GM10266 (cell line): ENCODE measurements around the gene XKR7.

Source experiments
- DNase-seq: peaks from one replicate; pipeline ENCODE4 v3.0.0; 2012; ENCODE audit errors: extremely low spot score
- TF ChIP-seq, protein P1 (sequence below): IDR thresholded peaks from 2 replicates; pipeline ENCODE4 v1.5.1; 2012; ENCODE audit warnings: mild to moderate bottlenecking, low read depth; ENCODE audit not compliant: control insufficient read depth, insufficient read depth; ENCODE audit errors: missing control alignments

Gene XKR7

DNA sequence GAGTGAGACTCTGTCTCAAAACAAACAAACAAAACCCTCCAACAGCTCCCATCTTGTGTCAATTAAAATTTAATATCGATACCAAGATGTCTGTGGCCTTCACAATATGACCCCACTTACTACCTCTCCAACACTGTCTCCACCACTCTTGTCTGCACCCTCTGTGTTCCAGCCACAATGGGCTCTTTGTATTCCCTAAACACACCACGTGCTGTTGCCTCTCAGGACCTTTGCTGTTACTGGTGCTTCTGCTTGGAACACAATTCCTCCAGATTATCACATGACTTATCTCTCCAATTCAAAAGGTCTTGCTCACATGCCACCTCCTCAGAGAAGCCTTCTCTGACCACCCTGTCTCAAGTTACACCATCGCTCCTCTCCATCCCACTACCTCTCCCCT lies 78.0 kb downstream of the XKR7 start:
- no peak for DNase-seq
- TF ChIP-seq, protein P1, sequence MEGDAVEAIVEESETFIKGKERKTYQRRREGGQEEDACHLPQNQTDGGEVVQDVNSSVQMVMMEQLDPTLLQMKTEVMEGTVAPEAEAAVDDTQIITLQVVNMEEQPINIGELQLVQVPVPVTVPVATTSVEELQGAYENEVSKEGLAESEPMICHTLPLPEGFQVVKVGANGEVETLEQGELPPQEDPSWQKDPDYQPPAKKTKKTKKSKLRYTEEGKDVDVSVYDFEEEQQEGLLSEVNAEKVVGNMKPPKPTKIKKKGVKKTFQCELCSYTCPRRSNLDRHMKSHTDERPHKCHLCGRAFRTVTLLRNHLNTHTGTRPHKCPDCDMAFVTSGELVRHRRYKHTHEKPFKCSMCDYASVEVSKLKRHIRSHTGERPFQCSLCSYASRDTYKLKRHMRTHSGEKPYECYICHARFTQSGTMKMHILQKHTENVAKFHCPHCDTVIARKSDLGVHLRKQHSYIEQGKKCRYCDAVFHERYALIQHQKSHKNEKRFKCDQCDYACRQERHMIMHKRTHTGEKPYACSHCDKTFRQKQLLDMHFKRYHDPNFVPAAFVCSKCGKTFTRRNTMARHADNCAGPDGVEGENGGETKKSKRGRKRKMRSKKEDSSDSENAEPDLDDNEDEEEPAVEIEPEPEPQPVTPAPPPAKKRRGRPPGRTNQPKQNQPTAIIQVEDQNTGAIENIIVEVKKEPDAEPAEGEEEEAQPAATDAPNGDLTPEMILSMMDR, result no peak

DNA sequence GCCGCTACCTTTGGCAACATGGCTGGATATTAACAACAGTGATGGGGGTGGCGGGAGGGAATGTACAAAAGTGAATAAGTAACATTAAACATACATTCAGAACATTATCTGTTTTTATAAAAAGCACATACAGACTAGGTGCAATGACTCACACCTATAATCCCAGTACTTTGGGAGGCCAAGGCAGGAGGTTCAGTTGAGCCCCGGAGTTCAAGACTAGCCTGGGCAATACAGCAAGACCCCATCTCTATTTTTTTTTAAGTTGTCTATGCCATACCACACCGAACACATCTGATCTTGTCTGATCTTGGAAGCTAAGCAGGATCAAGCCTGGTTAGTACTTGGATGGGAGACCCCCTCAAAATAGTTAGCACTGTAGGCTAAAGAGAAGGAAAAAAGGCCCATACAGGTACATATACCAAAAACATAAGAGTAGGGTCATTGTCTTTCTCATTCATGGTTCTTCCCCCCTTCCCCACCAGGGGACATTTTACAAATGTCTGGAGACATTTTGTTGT lies 82.4 kb downstream of the XKR7 start:
- TF ChIP-seq, protein P1, result no peak
- DNase-seq, result no peak

DNA sequence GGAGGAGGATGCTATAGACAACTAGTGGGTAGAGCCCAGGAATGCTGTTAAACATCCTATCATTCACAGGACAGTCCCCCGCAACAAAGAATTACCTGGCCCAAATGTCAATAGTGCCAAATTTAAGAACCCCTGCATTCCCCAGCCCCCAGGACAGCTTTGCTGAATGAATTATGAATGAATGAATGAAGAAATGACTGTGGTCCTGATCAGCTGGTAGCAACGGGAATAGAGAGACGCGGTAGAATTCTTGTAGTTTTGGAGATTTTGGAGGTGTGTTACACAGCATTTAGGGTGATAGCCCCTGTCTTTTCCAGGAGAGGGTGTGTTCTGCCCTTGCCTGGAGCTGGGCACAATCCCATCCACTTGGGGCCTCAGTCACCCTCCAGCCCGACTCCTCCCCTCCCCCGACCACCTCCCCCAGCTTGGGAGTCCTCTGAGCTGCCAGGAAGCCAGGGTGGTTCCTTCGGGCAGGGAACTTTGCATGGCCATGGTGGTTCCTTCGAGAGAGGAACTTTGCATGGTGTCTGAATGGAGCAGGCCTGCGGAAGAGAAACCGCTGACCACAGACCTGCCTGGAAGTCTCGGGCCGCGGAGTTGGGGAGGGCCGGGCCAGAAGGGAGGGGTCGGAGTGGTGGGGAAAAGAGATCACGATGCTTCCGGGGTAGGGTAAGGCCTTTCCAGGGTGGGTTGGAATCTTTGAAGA lies 83.1 kb downstream of the XKR7 start:
- no peak for DNase-seq
- TF ChIP-seq, protein P1, result no peak

DNA sequence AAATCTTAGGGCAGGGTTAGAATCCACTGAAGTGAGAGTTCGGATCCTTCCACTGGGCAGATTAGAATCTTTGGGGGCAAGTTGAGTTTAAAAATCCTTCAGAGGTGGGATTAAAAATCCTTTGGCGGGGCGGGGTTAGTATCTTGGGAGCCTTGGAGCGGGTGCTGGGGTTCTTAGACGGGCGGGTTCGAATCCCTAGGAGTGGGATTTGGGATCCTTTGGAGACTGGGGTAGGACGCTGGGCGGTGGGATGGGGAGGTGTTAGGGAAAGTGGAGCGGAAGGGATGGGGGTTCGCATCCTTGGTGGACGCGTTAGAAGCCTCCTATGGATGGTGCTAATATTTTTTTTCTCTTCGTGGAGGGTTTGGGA lies 83.8 kb downstream of the XKR7 start:
- TF ChIP-seq, protein P1, result no peak
- no peak for DNase-seq

DNA sequence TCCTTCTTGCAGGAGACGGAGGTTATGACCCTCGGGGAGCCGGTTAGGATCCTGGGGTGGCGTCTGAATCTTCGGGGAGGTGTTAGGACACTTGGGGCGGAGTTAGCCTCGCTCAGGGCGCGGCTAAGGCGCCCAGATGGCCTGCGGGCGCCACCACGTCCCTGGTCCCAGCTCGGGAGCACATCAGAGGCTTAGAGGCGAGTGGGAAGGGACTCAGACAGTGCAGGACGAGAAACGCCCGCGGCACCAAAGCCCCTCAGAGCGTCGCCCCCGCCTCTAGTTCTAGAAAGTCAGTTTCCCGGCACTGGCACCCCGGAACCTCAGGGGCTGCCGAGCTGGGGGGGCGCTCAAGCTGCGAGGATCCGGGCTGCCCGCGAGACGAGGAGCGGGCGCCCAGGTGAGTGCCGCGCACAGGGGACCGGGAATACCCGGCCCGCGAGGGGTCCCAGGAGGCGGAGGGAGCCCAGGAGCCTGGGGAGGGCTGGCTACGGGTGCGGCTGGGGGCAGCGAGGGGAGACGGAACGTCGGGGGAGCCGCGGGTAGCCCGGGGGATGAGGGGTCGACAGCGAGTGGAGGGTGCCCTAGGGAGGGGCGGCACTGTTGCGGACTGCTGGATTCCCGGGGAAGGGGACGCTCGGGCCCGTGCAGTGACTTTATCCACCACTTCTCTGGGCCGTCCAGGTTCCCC lies 84.3 kb downstream of the XKR7 start, which contains the start of gene HCK:
Gene HCK (plus strand): TSS at position 153 of the 688 bp plus-strand sequence.
- TF ChIP-seq, protein P1, result no peak
- peak; percentile 69 for DNase-seq

DNA sequence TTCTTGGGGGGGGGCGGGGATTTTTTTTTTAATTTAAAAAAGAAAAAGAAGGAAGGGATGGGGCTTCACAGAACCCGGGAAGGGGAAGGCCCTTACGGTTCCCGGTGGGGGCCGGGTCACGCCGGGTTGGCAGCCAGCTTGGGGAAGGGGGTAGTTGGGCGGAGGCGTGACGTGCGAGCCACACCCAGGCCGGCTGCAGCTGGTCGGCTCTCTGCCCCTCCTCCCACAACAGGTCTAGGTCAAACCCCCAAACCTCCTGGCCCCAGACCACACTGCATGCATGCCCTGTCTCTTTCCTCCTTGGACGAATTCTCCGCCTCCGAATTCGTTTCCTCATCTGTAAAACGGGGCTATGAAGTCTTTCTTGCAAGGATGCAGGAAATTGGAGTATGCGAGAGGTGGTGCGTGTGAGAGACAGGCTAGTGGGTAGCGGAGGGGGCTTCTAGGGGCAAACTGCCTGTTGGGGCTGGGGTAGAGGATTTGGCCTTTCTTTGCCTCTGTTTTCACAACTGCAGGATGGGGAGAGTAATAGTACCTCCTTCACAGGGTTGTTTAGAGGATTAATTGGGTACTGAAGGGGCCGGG lies 84.9 kb downstream of the XKR7 start:
- TF ChIP-seq, protein P1, result no peak
- DNase-seq, result peak; percentile 70
